GM12878 (cell line): ENCODE data around the gene MGAT5. TPM values are rescaled to one million over a fixed set of nuclear protein-coding genes. Genes with fewer than 3 reads are reported as not detected.
A peak's percentile ranks its signal among the peaks of the same experiment; 100 is the strongest.

Experiments used
- ATAC-seq: fragments of 200-7000 bp; cut with Tn5 transposase; 3 replicates; pipeline ENCODE4 v1.9.1; 2020; ENCODE audit warnings: mild to moderate bottlenecking, moderate library complexity
- BruUV-seq: library from RNA; stranded (reverse); fragments of 400-500 nt; replicated peaks from 2 replicates; lab custom pipeline; 2021; lab: Mats Ljungman, UMichigan
- CTCF ChIA-PET: fragments of 300-600 bp; sonication (Branson Sonifier 250); formaldehyde crosslinking; extraction: SDS; loops from one replicate; lab custom pipeline; 2021; ENCODE audit warnings: inconsistent platforms; lab: Yijun Ruan, JAX
- POLR2A ChIA-PET: fragments of 350-600 bp; formaldehyde crosslinking; extraction: SDS; loops from one replicate; lab custom pipeline; 2021; ENCODE audit warnings: inconsistent platforms; lab: Charles Lee
- RAD21 ChIA-PET: fragments of 300-600 bp; sonication (Branson Sonifier 250); formaldehyde crosslinking; loops from one replicate; lab custom pipeline; 2023; ENCODE audit warnings: antibody characterized with exemption; ENCODE audit not compliant: unreplicated experiment; lab: Charles Lee
- SMC1A ChIA-PET: fragments of 300-600 bp; sonication (Branson Sonifier 250); formaldehyde crosslinking; loops from one replicate; lab custom pipeline; 2023; ENCODE audit not compliant: unreplicated experiment, uncharacterized antibody; lab: Charles Lee
- DNase-seq: peaks from one replicate; pipeline ENCODE4 v3.0.0-alpha.2; 2011; ENCODE audit warnings: low read depth, low spot score
- FAIRE-seq: peaks from 3 replicates; lab custom pipeline; 2011; peaks lifted over from hg19 to GRCh38; lab: Jason Lieb, UNC
- H2AFZ ChIP-seq: 2 replicates; pipeline ENCODE4 v1.6.0; 2011; ENCODE audit warnings: low read depth, low read length, control low read depth; ENCODE audit not compliant: control insufficient read depth
- H3K27ac ChIP-seq: 2 replicates; pipeline ENCODE4 v1.5.1; 2011; ENCODE audit warnings: control low read depth; ENCODE audit not compliant: control insufficient read depth, insufficient read depth
- H3K27me3 ChIP-seq, 2 experiments: replicated peaks in 1 of 2; 2 replicates each; pipeline versions ENCODE4 v1.6.0 to v1.6.1; 2011; ENCODE audit warnings: low read length in 1 of 2; ENCODE audit not compliant: control insufficient read depth in 2 of 2, insufficient read depth in 2 of 2
- H3K36me3 ChIP-seq, 2 experiments: 2 replicates each; pipeline ENCODE4 v1.5.1; 2011; ENCODE audit warnings: low read length in 1 of 2; ENCODE audit not compliant: control insufficient read depth in 2 of 2, insufficient read depth in 2 of 2
- H3K4me1 ChIP-seq: 2 replicates; pipeline ENCODE4 v1.6.1; 2011; ENCODE audit warnings: mild to moderate bottlenecking, low read length, moderate library complexity, mixed read lengths; ENCODE audit not compliant: control insufficient read depth, insufficient read depth
- H3K4me2 ChIP-seq: 2 replicates; pipeline ENCODE4 v1.6.0; 2011; ENCODE audit warnings: control low read depth; ENCODE audit not compliant: control insufficient read depth, insufficient read depth
- H3K4me3 ChIP-seq: fragments of 200-600 bp; sonication (generic); 2 replicates; pipeline ENCODE4 v1.5.1; 2016
- H3K79me2 ChIP-seq: 2 replicates; pipeline ENCODE4 v1.6.0; 2011; ENCODE audit warnings: low read length; ENCODE audit not compliant: control insufficient read depth, insufficient read depth
- H3K9ac ChIP-seq: 2 replicates; pipeline ENCODE4 v1.8.0; 2011; ENCODE audit warnings: low read length, control low read depth, mixed read lengths; ENCODE audit not compliant: control insufficient read depth, insufficient read depth
- H3K9me3 ChIP-seq: replicated peaks from 3 replicates; pipeline ENCODE4 v1.5.1; 2011; ENCODE audit warnings: mild to moderate bottlenecking, low read length; ENCODE audit not compliant: control insufficient read depth, insufficient read depth
- H4K20me1 ChIP-seq: 2 replicates; pipeline ENCODE4 v1.6.0; 2011; ENCODE audit not compliant: control insufficient read depth, insufficient read depth
- E2F8 ChIP-seq: fragments of 450-650 bp; IDR thresholded peaks from 2 replicates; pipeline ENCODE4 v1.6.1; 2018; ENCODE audit warnings: mild to moderate bottlenecking, low read depth, moderate library complexity; ENCODE audit not compliant: partially characterized antibody
- NFXL1 ChIP-seq: fragments of 450-650 bp; IDR thresholded peaks from 2 replicates; pipeline ENCODE4 v1.6.1; 2017; ENCODE audit warnings: antibody characterized with exemption, mild to moderate bottlenecking, borderline replicate concordance
- NRF1 ChIP-seq: conservative IDR thresholded peaks from 2 replicates; pipeline ENCODE4 v1.6.1; 2011; ENCODE audit warnings: mild to moderate bottlenecking, low read depth, low read length, improper control_type of control experiment
- RAD51 ChIP-seq: fragments of 450-650 bp; IDR thresholded peaks from 2 replicates; pipeline ENCODE4 v1.6.1; 2016; ENCODE audit warnings: moderate library complexity, mild to moderate bottlenecking, inconsistent platforms
- SIN3A ChIP-seq: IDR thresholded peaks from 2 replicates; pipeline ENCODE4 v1.6.1; 2012; ENCODE audit warnings: low read depth, low read length, improper control_type of control experiment
- SPI1 ChIP-seq: IDR thresholded peaks from 2 replicates; pipeline ENCODE4 v1.6.1; 2011; ENCODE audit warnings: low read depth, mild to moderate bottlenecking, low read length, moderate library complexity, borderline replicate concordance; ENCODE audit not compliant: insufficient read depth
- WGBS: methylation state at CpG from one replicate; pipeline ENCODE4 v1.1.6; 2016; ENCODE audit warnings: low lambda C conversion rate; ENCODE audit not compliant: insufficient replicate concordance, insufficient coverage; ENCODE audit errors: missing lambda C conversion rate; 5-methylcytosine and 5-hydroxymethylcytosine counted together
- in situ Hi-C: fragments of 300-500 bp; cut with MboI; formaldehyde crosslinking; loops from 9 replicates; pipeline ENCODE4 v1.14.3; 2018; ENCODE audit warnings: mixed read lengths
- intact Hi-C: fragments of 100-400 bp; cut with micrococcal nuclease; formaldehyde crosslinking; loops from one replicate; pipeline ENCODE4 v1.14.2; 2022; ENCODE audit not compliant: unreplicated experiment
- polyA plus RNA-seq, 11 experiments: library from polyadenylated mRNA; depleted of rRNA in 4 of 11; unstranded in 6 of 11; stranded (reverse) in 5 of 11; fragments of >200 nt; fragmentation: Nextera tagmentation in 4 of 11; fragmentation: Illumina TruSeq in 1 of 11; extraction: Ambion mirVana in 4 of 11; extraction: Trizol in 1 of 11; gene quantifications; 1 replicate in 1 of 11; 2 replicates in 10 of 11; pipeline versions ENCODE4 v1.2.1 to v1.2.3, GENCODE V29; 2011 to 2016; ENCODE audit warnings: inconsistent platforms in 2 of 11, missing spikeins in 2 of 11, low read depth in 1 of 11
- total RNA-seq, 4 experiments: library from RNA; depleted of rRNA in 3 of 4; stranded (reverse); fragments of >200 nt in 3 of 4; fragmentation: Illumina TruSeq in 1 of 4; extraction: Trizol in 1 of 4; gene quantifications; 2 replicates each; pipeline versions ENCODE4 v1.2.1 to v1.2.3, GENCODE V29; 2013 to 2021

MGAT5 gene
- total and polyA plus RNA-seq, 10 of the 15 experiments (the other 5 are each of a cell fraction or from before 2014, with no cell fraction given): 4.9 to 104 (median 36.2) TPM

- POLR2A ChIA-PET: interaction anchor here (1.4 kb wide), 1 partner anchor 95 kb away, joined by 4 read pairs; no protein-coding TSS in a partner anchor
- H3K27me3 ChIP-seq: no peaks in the 10 kb centered on the region
- H3K9ac ChIP-seq: no peak overlapping the region
- H3K4me3 ChIP-seq: no peak overlapping the region
- no peak for TF ChIP-seq E2F8
- TF ChIP-seq RAD51: no peak
- no peak for TF ChIP-seq NFXL1
- TF ChIP-seq SPI1: 0 out of 2 replicates have a peak, but pooled peaks have one; percentile 37
- no peak for TF ChIP-seq NRF1
- no peak for TF ChIP-seq SIN3A
- ATAC-seq: peak; percentile 69
- H3K4me1 ChIP-seq: peaks cover 38% of the 10 kb centered on the region
- no peaks in the 10 kb centered on the region; a peak in 3 of 4 replicates for H3K36me3 ChIP-seq
- peak overlapping the region; percentile 78 for H3K4me2 ChIP-seq
- intact Hi-C loops (no loop called here), in situ Hi-C loops (no loop called here)
- no peaks in the 10 kb centered on the region for H4K20me1 ChIP-seq
- CTCF ChIA-PET: interaction anchor here (1.2 to 6.7 kb wide), 5 partner anchors 12 to 101 kb away, joined by 4 to 62 read pairs (median 5); no protein-coding TSS in a partner anchor
- peaks cover 82% of the 10 kb centered on the region for H3K79me2 ChIP-seq
- no peak for DNase-seq
- SMC1A ChIA-PET: interaction anchor here (0.6 to 4.7 kb wide), 8 partner anchors 12 to 97 kb away, joined by 3 to 43 read pairs (median 3); no protein-coding TSS in a partner anchor
- no peak for FAIRE-seq
- H3K27ac ChIP-seq: peak overlapping the region; percentile 70
- RAD21 ChIA-PET: interaction anchor here (1.0 to 3.7 kb wide), 5 partner anchors 12 to 100 kb away, joined by 3 to 23 read pairs (median 4); no protein-coding TSS in a partner anchor
- no peaks in the 10 kb centered on the region; the same call in 2 of the 3 replicates for H3K9me3 ChIP-seq
- BruUV-seq: no TSS peak
- WGBS: 59% methylated on average over 3 of the region's 3 CpGs
- H2AFZ ChIP-seq: no peak overlapping the region
These were observed 35.5 kb upstream of the MGAT5 start for GRCh38 chr2:134218414-134218813.
